H1 (cell line): ENCODE results near the gene GPSM3. TPM values are rescaled to one million over a fixed set of nuclear protein-coding genes. Genes with fewer than 3 reads are reported as not detected.
A peak's percentile ranks its signal among the peaks of the same experiment; 100 is the strongest.

Experiments
- CTCF ChIA-PET: fragments of 300-600 bp; sonication (Branson Sonifier 250); formaldehyde crosslinking; loops from one replicate; lab custom pipeline; 2021; ENCODE audit not compliant: partially characterized antibody; lab: Charles Lee
- POLR2A ChIA-PET: fragments of 300-600 bp; sonication (Branson Sonifier 250); formaldehyde crosslinking; loops from one replicate; lab custom pipeline; 2021; ENCODE audit warnings: inconsistent platforms; ENCODE audit not compliant: partially characterized antibody; lab: Charles Lee
- DNase-seq, 2 experiments: peaks; one replicate each; pipeline versions ENCODE4 v3.0.0 to v3.0.0-alpha.2; 2010 to 2022; ENCODE audit warnings: low spot score in 2 of 2, low read depth in 1 of 2, mixed read lengths in 1 of 2
- FAIRE-seq: peaks from 2 replicates; lab custom pipeline; 2011; peaks lifted over from hg19 to GRCh38; lab: Jason Lieb, UNC
- H2AFZ ChIP-seq: 2 replicates; pipeline ENCODE4 v1.8.1; 2012; ENCODE audit warnings: low read length, inconsistent platforms
- H2AK5ac ChIP-seq: 2 replicates; pipeline ENCODE4 v1.6.1; 2013; ENCODE audit warnings: low read depth, low read length
- H2BK120ac ChIP-seq: replicated peaks from 2 replicates; pipeline ENCODE3; 2013; ENCODE audit warnings: low read depth, low read length, inconsistent platforms
- H2BK12ac ChIP-seq: 2 replicates; pipeline ENCODE4 v1.6.1; 2013; ENCODE audit warnings: low read depth, low read length
- H2BK15ac ChIP-seq: 2 replicates; pipeline ENCODE4 v1.6.1; 2013; ENCODE audit warnings: low read length
- H2BK20ac ChIP-seq: 2 replicates; pipeline ENCODE4 v1.6.1; 2013; ENCODE audit warnings: low read length
- H2BK5ac ChIP-seq: 2 replicates; pipeline ENCODE4 v1.6.1; 2013; ENCODE audit warnings: low read depth, low read length
- H3K14ac ChIP-seq: 2 replicates; pipeline ENCODE4 v1.6.1; 2013; ENCODE audit warnings: inconsistent platforms; ENCODE audit not compliant: insufficient read length
- H3K18ac ChIP-seq: 2 replicates; pipeline ENCODE4 v1.6.1; 2013; ENCODE audit warnings: low read length; ENCODE audit errors: extremely low read depth
- H3K23ac ChIP-seq: 2 replicates; pipeline ENCODE4 v1.6.1; 2013; ENCODE audit warnings: inconsistent platforms; ENCODE audit not compliant: insufficient read length
- H3K23me2 ChIP-seq: 2 replicates; pipeline ENCODE4 v1.6.1; 2013; ENCODE audit warnings: low read depth, low read length
- H3K27ac ChIP-seq: 2 replicates; pipeline ENCODE4 v1.6.1; 2011; ENCODE audit warnings: low read depth, low read length, inconsistent platforms
- H3K27me3 ChIP-seq, 4 experiments: replicated peaks in 1 of 4; 1 replicate in 1 of 4; 2 replicates in 3 of 4; pipeline versions ENCODE4 v1.6.1 to v1.8.1; 2011 to 2013; ENCODE audit warnings: low read length in 3 of 4, mild to moderate bottlenecking in 3 of 4, inconsistent platforms in 2 of 4, mixed read lengths in 2 of 4, moderate library complexity in 1 of 4; ENCODE audit not compliant: control insufficient read depth in 3 of 4, insufficient read depth in 3 of 4; ENCODE audit errors: extremely low read depth in 1 of 4
- H3K36me3 ChIP-seq, 4 experiments: 2 replicates each; pipeline versions ENCODE4 v1.6.1 to v1.8.1; 2011 to 2013; ENCODE audit warnings: mild to moderate bottlenecking in 4 of 4, low read length in 3 of 4, moderate library complexity in 2 of 4, control low read depth in 1 of 4, inconsistent platforms in 1 of 4; ENCODE audit not compliant: insufficient read depth in 4 of 4, control insufficient read depth in 2 of 4
- H3K4ac ChIP-seq: replicated peaks from 2 replicates; pipeline ENCODE3; 2013; ENCODE audit warnings: low read length, low read depth, mixed read lengths, inconsistent platforms; ENCODE audit not compliant: insufficient read length
- H3K4me1 ChIP-seq, 4 experiments: replicated peaks in 1 of 4; 1 replicate in 1 of 4; 2 replicates in 3 of 4; pipeline versions ENCODE4 v1.6.1 to v1.8.1; 2011 to 2013; ENCODE audit warnings: low read length in 3 of 4, inconsistent platforms in 2 of 4, mixed read lengths in 1 of 4; ENCODE audit not compliant: insufficient read depth in 4 of 4, control insufficient read depth in 3 of 4
- H3K4me2 ChIP-seq, 2 experiments: 2 replicates each; pipeline versions ENCODE4 v1.6.1 to v1.8.1; 2011 to 2013; ENCODE audit warnings: low read depth in 2 of 2, low read length in 2 of 2, control low read depth in 1 of 2, inconsistent platforms in 1 of 2, mild to moderate bottlenecking in 1 of 2; ENCODE audit not compliant: insufficient read depth in 1 of 2
- H3K4me3 ChIP-seq, 4 experiments: fragments of 200-600, 300-600 bp in 1 of 4; sonication (generic), shearing (Covaris generic), sonication (Bioruptor Twin) in 1 of 4; 2 replicates each; pipeline versions ENCODE4 v1.5.1 to v1.8.1; 2011 to 2016; ENCODE audit warnings: low read length in 4 of 4, low read depth in 3 of 4, control low read depth in 2 of 4, inconsistent platforms in 2 of 4, mild to moderate bottlenecking in 2 of 4, mixed read lengths in 1 of 4, moderate library complexity in 1 of 4; ENCODE audit not compliant: insufficient read depth in 2 of 4; ENCODE audit errors: extremely low read depth in 1 of 4
- H3K56ac ChIP-seq: replicated peaks from 2 replicates; pipeline ENCODE3; 2013; ENCODE audit warnings: low read depth, mild to moderate bottlenecking, mixed read lengths, low read length, inconsistent platforms; ENCODE audit not compliant: insufficient read length
- H3K79me1 ChIP-seq: 2 replicates; pipeline ENCODE4 v1.6.1; 2013; ENCODE audit warnings: low read depth, low read length, control low read depth
- H3K79me2 ChIP-seq, 2 experiments: 2 replicates each; pipeline versions ENCODE4 v1.6.1 to v1.8.1; 2012 to 2013; ENCODE audit warnings: low read length in 2 of 2, mild to moderate bottlenecking in 2 of 2, inconsistent platforms in 1 of 2; ENCODE audit not compliant: insufficient read depth in 2 of 2, control insufficient read depth in 1 of 2
- H3K9ac ChIP-seq, 4 experiments: replicated peaks in 1 of 4; 1 replicate in 1 of 4; 2 replicates in 3 of 4; pipeline versions ENCODE4 v1.6.1 to v1.8.1; 2011 to 2013; ENCODE audit warnings: low read depth in 3 of 4, low read length in 3 of 4, control low read depth in 2 of 4, mild to moderate bottlenecking in 2 of 4, moderate library complexity in 2 of 4, inconsistent platforms in 1 of 4; ENCODE audit errors: extremely low read depth in 1 of 4
- H3K9me3 ChIP-seq, 2 experiments: 2 replicates each; pipeline versions ENCODE4 v1.6.1 to v1.8.1; 2012 to 2013; ENCODE audit warnings: mild to moderate bottlenecking in 2 of 2, moderate library complexity in 2 of 2, control low read depth in 1 of 2, inconsistent platforms in 1 of 2, low read depth in 1 of 2, low read length in 1 of 2, mixed read lengths in 1 of 2; ENCODE audit not compliant: insufficient read depth in 2 of 2
- H4K20me1 ChIP-seq, 2 experiments: replicated peaks in 1 of 2; 2 replicates each; pipeline versions ENCODE3 to v1.8.1; 2011 to 2013; ENCODE audit warnings: inconsistent platforms in 2 of 2, low read length in 2 of 2, mild to moderate bottlenecking in 1 of 2; ENCODE audit not compliant: insufficient read depth in 2 of 2, control insufficient read depth in 1 of 2
- H4K5ac ChIP-seq: 2 replicates; pipeline ENCODE4 v1.6.1; 2013; ENCODE audit warnings: low read length, low read depth, mixed read lengths, inconsistent platforms; ENCODE audit not compliant: insufficient read length
- H4K8ac ChIP-seq: 2 replicates; pipeline ENCODE4 v1.8.0; 2013; ENCODE audit warnings: mild to moderate bottlenecking, moderate library complexity, low read length, inconsistent platforms; ENCODE audit not compliant: insufficient read depth; ENCODE audit errors: extremely low read depth
- H4K91ac ChIP-seq: replicated peaks from 2 replicates; pipeline ENCODE3; 2013; ENCODE audit warnings: low read length, mixed read lengths, inconsistent platforms; ENCODE audit not compliant: insufficient read length
- CTBP2 ChIP-seq: IDR thresholded peaks from 2 replicates; pipeline ENCODE4 v1.7.0; 2011; ENCODE audit warnings: borderline replicate concordance, mild to moderate bottlenecking, moderate library complexity, mixed read lengths, low read length; ENCODE audit not compliant: insufficient read depth, insufficient read length
- MAFK ChIP-seq: IDR thresholded peaks from 2 replicates; pipeline ENCODE4 v1.6.1; 2012; ENCODE audit warnings: low read depth, mild to moderate bottlenecking, improper control_type of control experiment, low read length
- POU5F1 ChIP-seq: IDR thresholded peaks from 2 replicates; pipeline ENCODE4 v1.6.1; 2011; ENCODE audit warnings: low read depth, mild to moderate bottlenecking, low read length, moderate library complexity
- WGBS, 2 experiments: shearing (Covaris generic) in 1 of 2; methylation state at CpG; one replicate each; pipeline versions ENCODE4 v1.1.6 to v1.1.7; 2013 to 2015; ENCODE audit warnings: low lambda C conversion rate in 2 of 2, mixed read lengths in 2 of 2, inconsistent platforms in 1 of 2, low coverage in 1 of 2, missing lambda C conversion rate in 1 of 2; ENCODE audit not compliant: insufficient replicate concordance in 2 of 2, insufficient coverage in 1 of 2, insufficient read length in 1 of 2; ENCODE audit errors: extremely low coverage in 1 of 2, missing lambda C conversion rate in 1 of 2; 5-methylcytosine and 5-hydroxymethylcytosine counted together
- polyA plus RNA-seq, 7 experiments: library from polyadenylated mRNA; depleted of rRNA in 3 of 7; stranded (reverse) in 5 of 7; unstranded in 2 of 7; fragments of >200 nt in 5 of 7; fragments of 200-250 nt in 2 of 7; gene quantifications; 1 replicate in 5 of 7; 2 replicates in 1 of 7; 4 replicates in 1 of 7; pipeline versions ENCODE4 v1.2.1 to v1.2.3, GENCODE V29; 2011 to 2013; ENCODE audit warnings: missing spikeins in 2 of 7, mixed read lengths in 2 of 7
- total RNA-seq: library from RNA; stranded (reverse); fragmentation: NEBNext Ultra II Directional; extraction: Animal tissue kit (Norgen Biotek cat#: 25700); gene quantifications from 2 replicates; pipeline ENCODE4 v1.2.1, GENCODE V29; 2021

The GPSM3 gene
- total and polyA plus RNA-seq, 2 of the 8 experiments (the other 6 are each of a cell fraction or from before 2014, with no cell fraction given), result 6.6 to 9.8 TPM

GRCh38 chr6:32190911-32191677, 1.3 kb downstream of the GPSM3 start:
- Histone ChIP-seq H3K79me2 (peaks cover 0 to 13% of the 10 kb centered on the region in 2 experiments; a peak in 2 of 4 replicates), H3K14ac (no peak overlapping the region), H3K18ac (peak overlapping the region; percentile 75), H3K9ac (no peak overlapping the region; a peak in 2 of 7 replicates), H3K4me3 (peak overlapping the region in 3 of 4 experiments; percentile 30 to 87 (median 59); a peak in 2 of 8 replicates), H3K56ac (no peak overlapping the region), H3K27ac (no peak overlapping the region), H4K8ac (no peak overlapping the region), H3K4me2 (peak overlapping the region; percentile 79 to 90), H4K91ac (peak overlapping the region; percentile 76), H2BK15ac (peak overlapping the region; percentile 67; the same call in 1 of the 2 replicates), H3K36me3 (peaks cover 2 to 18% (median 14%) of the 10 kb centered on the region in 4 experiments; a peak in 7 of 8 replicates), H2AFZ (no peak overlapping the region), H3K23me2 (peaks cover 10% of the 10 kb centered on the region), H3K27me3 (no peaks in the 10 kb centered on the region), H2BK120ac (peak overlapping the region; percentile 50), H3K4ac (peak overlapping the region; percentile 75), H2BK5ac (peak overlapping the region; percentile 55; the same call in 1 of the 2 replicates), H3K23ac (no peak overlapping the region), H3K79me1 (peaks cover 2% of the 10 kb centered on the region; the same call in 1 of the 2 replicates), H3K9me3 (no peaks in the 10 kb centered on the region), H2BK20ac (0 out of 2 replicates have a peak overlapping the region, but pooled peaks have one; percentile 48), H4K20me1 (peaks cover 0 to 3% of the 10 kb centered on the region in 2 experiments), H2AK5ac (peak overlapping the region; percentile 28; the same call in 1 of the 2 replicates), H3K4me1 (peaks cover 8 to 36% (median 18%) of the 10 kb centered on the region in 4 experiments), H2BK12ac (peak overlapping the region; percentile 92; the same call in 1 of the 2 replicates), H4K5ac (peak overlapping the region; percentile 0)
- no peak for FAIRE-seq
- WGBS, 2 experiments, result 88% methylated on average over 8 of the region's 8 CpGs; no CpG with 5 or more reads in 1 of the 2 experiments
- CTCF ChIA-PET, result interaction anchor here (1.1 to 2.5 kb wide), 4 partner anchors 12 to 73 kb away, joined by 3 to 12 read pairs (median 8); partner anchors contain the start of gene RNF5
- POLR2A ChIA-PET, result interaction anchor here (1.0 to 13.3 kb wide), 7 partner anchors 12 to 91 kb away, joined by 3 to 194 read pairs (median 5); partner anchors contain the start of genes AGPAT1, EGFL8, PRRT1 and RNF5
- DNase-seq, result no peak
- TF ChIP-seq MAFK, result no peak
- TF ChIP-seq POU5F1, result no peak
- TF ChIP-seq CTBP2, result no peak
